ENCODE results near the gene CYB5A.

The CYB5A gene

GRCh38 chr18:74284191-74284979 is 7.4 kb downstream of the CYB5A start:
- H3K27ac ChIP-seq (ENCODE audit: low read depth, low read length) = peak overlapping the region; percentile 81
- H3K36me3 ChIP-seq (ENCODE audit: insufficient read depth, low read length) = no peaks in the 10 kb centered on the region
- H3K4me1 ChIP-seq (ENCODE audit: insufficient read depth, low read length) = peaks cover 80% of the 10 kb centered on the region
- peak overlapping the region; percentile 0 for H3K9ac ChIP-seq (ENCODE audit: low read length)
- H3K4me3 ChIP-seq (ENCODE audit: low read depth in 1 of 2, low read length in 2 of 2) = peak overlapping the region in 1 of 2 donors; percentile 38
- H3K27me3 ChIP-seq (ENCODE audit: control insufficient read depth in 1 of 2, insufficient read depth in 2 of 2, low read length in 2 of 2) = no peaks in the 10 kb centered on the region
- no peaks in the 10 kb centered on the region for H3K9me3 ChIP-seq (ENCODE audit: low read length)

- Histone ChIP-seq H3K4me3 (ENCODE audit: low read depth in 1 of 2, low read length in 2 of 2) (peak overlapping the region in 1 of 2 donors; percentile 28), H3K9ac (ENCODE audit: low read length) (peak overlapping the region; percentile 13), H3K4me1 (ENCODE audit: insufficient read depth, low read length) (peaks cover 83% of the 10 kb centered on the region)
These were observed 8.1 kb downstream of the CYB5A start for GRCh38 chr18:74283646-74284045.

GRCh38 chr18:74282755-74283554 is 8.8 kb downstream of the CYB5A start:
- Histone ChIP-seq H3K27ac (ENCODE audit: low read depth, low read length) (peak overlapping the region; percentile 81), H3K9me3 (ENCODE audit: low read length) (no peaks in the 10 kb centered on the region), H3K27me3 (ENCODE audit: control insufficient read depth in 1 of 2, insufficient read depth in 2 of 2, low read length in 2 of 2) (no peaks in the 10 kb centered on the region), H3K4me3 (ENCODE audit: low read depth in 1 of 2, low read length in 2 of 2) (peak overlapping the region in 1 of 2 donors; percentile 28), H3K9ac (ENCODE audit: low read length) (peak overlapping the region; percentile 13), H3K36me3 (ENCODE audit: insufficient read depth, low read length) (no peaks in the 10 kb centered on the region), H3K4me1 (ENCODE audit: insufficient read depth, low read length) (peaks cover 83% of the 10 kb centered on the region)

More at GRCh38 chr18:74283646-74284045, 8.1 kb downstream of the CYB5A start:
- Histone ChIP-seq H3K27me3 (ENCODE audit: control insufficient read depth in 1 of 2, insufficient read depth in 2 of 2, low read length in 2 of 2) (no peaks in the 10 kb centered on the region), H3K36me3 (ENCODE audit: insufficient read depth, low read length) (no peaks in the 10 kb centered on the region), H3K27ac (ENCODE audit: low read depth, low read length) (peak overlapping the region; percentile 81), H3K9me3 (ENCODE audit: low read length) (no peaks in the 10 kb centered on the region)

- Histone ChIP-seq H3K36me3 (ENCODE audit: insufficient read depth, low read length) (no peaks in the 10 kb centered on the region), H3K27me3 (ENCODE audit: control insufficient read depth in 1 of 2, insufficient read depth in 2 of 2, low read length in 2 of 2) (no peaks in the 10 kb centered on the region), H3K4me3 (ENCODE audit: low read depth in 1 of 2, low read length in 2 of 2) (peak overlapping the region in 1 of 2 donors; percentile 7), H3K9me3 (ENCODE audit: low read length) (no peaks in the 10 kb centered on the region), H3K4me1 (ENCODE audit: insufficient read depth, low read length) (peaks cover 83% of the 10 kb centered on the region), H3K9ac (ENCODE audit: low read length) (no peak overlapping the region), H3K27ac (ENCODE audit: low read depth, low read length) (peak overlapping the region; percentile 81)
These were observed 9.6 kb downstream of the CYB5A start for GRCh38 chr18:74281980-74282754.

GRCh38 chr18:74281011-74281979 is 10.5 kb downstream of the CYB5A start:
- peak overlapping the region; percentile 81 for H3K27ac ChIP-seq (ENCODE audit: low read depth, low read length)

GRCh38 chr18:74278983-74279382 is 12.8 kb downstream of the CYB5A start:
- Histone ChIP-seq H3K27ac (ENCODE audit: low read depth, low read length) (no peak overlapping the region), H3K9me3 (ENCODE audit: low read length) (no peaks in the 10 kb centered on the region), H3K9ac (ENCODE audit: low read length) (no peak overlapping the region), H3K4me1 (ENCODE audit: insufficient read depth, low read length) (peaks cover 84% of the 10 kb centered on the region), H3K27me3 (ENCODE audit: control insufficient read depth in 1 of 2, insufficient read depth in 2 of 2, low read length in 2 of 2) (no peaks in the 10 kb centered on the region), H3K36me3 (ENCODE audit: insufficient read depth, low read length) (peaks cover 6% of the 10 kb centered on the region), H3K4me3 (ENCODE audit: low read depth in 1 of 2, low read length in 2 of 2) (no peak overlapping the region)

More at GRCh38 chr18:74281011-74281979, 10.5 kb downstream of the CYB5A start:
- no peaks in the 10 kb centered on the region for H3K36me3 ChIP-seq (ENCODE audit: insufficient read depth, low read length)
- no peak overlapping the region for H3K4me3 ChIP-seq (ENCODE audit: low read depth in 1 of 2, low read length in 2 of 2)
- no peaks in the 10 kb centered on the region for H3K27me3 ChIP-seq (ENCODE audit: control insufficient read depth in 1 of 2, insufficient read depth in 2 of 2, low read length in 2 of 2)
- H3K4me1 ChIP-seq (ENCODE audit: insufficient read depth, low read length) = peaks cover 83% of the 10 kb centered on the region
- no peak overlapping the region for H3K9ac ChIP-seq (ENCODE audit: low read length)
- H3K9me3 ChIP-seq (ENCODE audit: low read length) = no peaks in the 10 kb centered on the region

GRCh38 chr18:74278058-74278457 is 13.7 kb downstream of the CYB5A start:
- no peak overlapping the region for H3K27ac ChIP-seq (ENCODE audit: low read depth, low read length)
- H3K4me3 ChIP-seq (ENCODE audit: low read depth in 1 of 2, low read length in 2 of 2) = no peak overlapping the region
- peaks cover 6% of the 10 kb centered on the region for H3K36me3 ChIP-seq (ENCODE audit: insufficient read depth, low read length)
- H3K9ac ChIP-seq (ENCODE audit: low read length) = no peak overlapping the region
- peaks cover 84% of the 10 kb centered on the region for H3K4me1 ChIP-seq (ENCODE audit: insufficient read depth, low read length)
- no peaks in the 10 kb centered on the region for H3K9me3 ChIP-seq (ENCODE audit: low read length)
- no peaks in the 10 kb centered on the region for H3K27me3 ChIP-seq (ENCODE audit: control insufficient read depth in 1 of 2, insufficient read depth in 2 of 2, low read length in 2 of 2)

GRCh38 chr18:74277296-74277695 is 14.5 kb downstream of the CYB5A start:
- Histone ChIP-seq H3K9me3 (ENCODE audit: low read length) (no peaks in the 10 kb centered on the region), H3K27ac (ENCODE audit: low read depth, low read length) (no peak overlapping the region)

GRCh38 chr18:74276609-74277008 is 15.2 kb downstream of the CYB5A start:
- no peaks in the 10 kb centered on the region for H3K27me3 ChIP-seq (ENCODE audit: control insufficient read depth in 1 of 2, insufficient read depth in 2 of 2, low read length in 2 of 2)
- H3K4me3 ChIP-seq (ENCODE audit: low read depth in 1 of 2, low read length in 2 of 2) = no peak overlapping the region
- no peak overlapping the region for H3K27ac ChIP-seq (ENCODE audit: low read depth, low read length)
- H3K4me1 ChIP-seq (ENCODE audit: insufficient read depth, low read length) = peaks cover 77% of the 10 kb centered on the region
- no peak overlapping the region for H3K9ac ChIP-seq (ENCODE audit: low read length)
- peaks cover 6% of the 10 kb centered on the region for H3K36me3 ChIP-seq (ENCODE audit: insufficient read depth, low read length)
- H3K9me3 ChIP-seq (ENCODE audit: low read length) = no peaks in the 10 kb centered on the region

More at GRCh38 chr18:74277296-74277695, 14.5 kb downstream of the CYB5A start:
- Histone ChIP-seq H3K27me3 (ENCODE audit: control insufficient read depth in 1 of 2, insufficient read depth in 2 of 2, low read length in 2 of 2) (no peaks in the 10 kb centered on the region), H3K36me3 (ENCODE audit: insufficient read depth, low read length) (peaks cover 6% of the 10 kb centered on the region), H3K4me1 (ENCODE audit: insufficient read depth, low read length) (peaks cover 81% of the 10 kb centered on the region), H3K9ac (ENCODE audit: low read length) (no peak overlapping the region), H3K4me3 (ENCODE audit: low read depth in 1 of 2, low read length in 2 of 2) (no peak overlapping the region)

- no peak overlapping the region for H3K27ac ChIP-seq (ENCODE audit: low read depth, low read length)
- H3K4me3 ChIP-seq (ENCODE audit: low read depth in 1 of 2, low read length in 2 of 2) = no peak overlapping the region
- peaks cover 69% of the 10 kb centered on the region for H3K4me1 ChIP-seq (ENCODE audit: insufficient read depth, low read length)
- H3K9ac ChIP-seq (ENCODE audit: low read length) = no peak overlapping the region
- H3K27me3 ChIP-seq (ENCODE audit: control insufficient read depth in 1 of 2, insufficient read depth in 2 of 2, low read length in 2 of 2) = no peaks in the 10 kb centered on the region
- no peaks in the 10 kb centered on the region for H3K9me3 ChIP-seq (ENCODE audit: low read length)
- peaks cover 6% of the 10 kb centered on the region for H3K36me3 ChIP-seq (ENCODE audit: insufficient read depth, low read length)
These were observed 16.0 kb downstream of the CYB5A start for GRCh38 chr18:74275736-74276135.

All from muscle layer of colon (tissue), 2 donors.